CD4-positive, alpha-beta T cell treated with Interleukin-2 at 100 ng/mL for 4 hours (primary cell): Measurements from ENCODE around the gene ABCD3.
A peak's percentile ranks its signal among the peaks of the same experiment; 100 is the strongest.

Experiments
- DNase-seq: peaks from one replicate; pipeline ENCODE4 v3.0.0-alpha.2; 2020; ENCODE audit warnings: low spot score

The ABCD3 gene

DNA sequence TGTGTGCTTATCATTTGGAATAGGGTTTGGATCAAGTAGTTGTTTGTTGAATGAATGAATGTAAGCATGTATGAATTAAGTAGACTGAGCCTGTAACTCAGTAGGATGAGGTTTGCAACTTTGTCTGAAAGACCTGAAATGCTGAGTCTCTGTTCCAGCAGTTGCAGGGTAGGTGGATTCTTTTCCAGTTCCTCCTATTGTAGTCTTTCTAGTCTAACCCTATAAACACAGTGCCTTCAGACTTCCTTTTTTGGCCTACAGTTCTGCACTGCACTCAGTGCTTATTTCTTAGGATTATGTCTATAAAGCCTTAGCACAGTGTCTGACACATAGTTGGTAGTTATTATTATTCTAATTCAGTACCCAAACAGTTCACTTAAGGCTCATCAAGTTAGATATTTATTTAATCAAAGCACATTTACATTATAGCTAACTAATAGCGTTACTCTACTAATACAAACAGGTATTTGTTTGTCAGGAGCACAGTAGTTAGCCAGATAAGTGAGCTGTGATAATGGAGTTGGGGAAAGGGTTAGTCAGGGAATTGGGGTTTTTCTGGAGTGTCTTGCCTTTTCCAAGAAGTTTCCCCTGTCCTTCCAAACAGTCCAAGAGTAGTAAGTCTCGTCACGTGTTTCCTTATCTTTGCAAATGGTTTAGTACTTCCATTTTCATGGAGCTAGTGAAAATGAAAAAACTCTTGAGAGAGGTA is 45.0 kb downstream of the ABCD3 start:
- DNase-seq: no peak

- DNase-seq: peak; percentile 36
Observed at GRCh38 chr1:94463765-94464330, 45.7 kb downstream of the ABCD3 start.

- DNase-seq: no peak
Observed at GRCh38 chr1:94468708-94469107, 50.5 kb downstream of the ABCD3 start.

DNA sequence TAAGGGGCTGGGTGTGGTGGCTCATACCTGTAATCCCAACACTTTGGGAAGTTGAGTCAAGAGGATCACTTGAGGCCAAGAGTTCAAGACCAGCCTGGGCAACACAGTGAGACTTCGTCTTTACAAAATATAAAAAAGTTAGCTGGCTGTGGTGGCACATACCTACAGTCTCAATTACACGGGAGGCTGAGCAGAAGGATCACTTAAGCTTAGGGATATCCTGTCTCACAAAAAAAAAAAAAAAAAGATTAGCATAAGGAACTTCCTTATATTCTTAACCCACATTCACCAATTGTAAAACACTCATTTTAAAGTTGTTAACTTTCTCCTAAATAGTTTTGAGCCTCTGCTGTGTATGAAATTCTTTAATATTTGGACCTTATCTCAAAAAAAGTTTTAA is 53.1 kb downstream of the ABCD3 start:
- no peak for DNase-seq

GRCh38 chr1:94475232-94475631 is 57.0 kb downstream of the ABCD3 start:
- no peak for DNase-seq

GRCh38 chr1:94479682-94480081 is 61.5 kb downstream of the ABCD3 start:
- DNase-seq: no peak

- DNase-seq: peak; percentile 60
Observed at GRCh38 chr1:94481473-94481933, 63.3 kb downstream of the ABCD3 start.

DNA sequence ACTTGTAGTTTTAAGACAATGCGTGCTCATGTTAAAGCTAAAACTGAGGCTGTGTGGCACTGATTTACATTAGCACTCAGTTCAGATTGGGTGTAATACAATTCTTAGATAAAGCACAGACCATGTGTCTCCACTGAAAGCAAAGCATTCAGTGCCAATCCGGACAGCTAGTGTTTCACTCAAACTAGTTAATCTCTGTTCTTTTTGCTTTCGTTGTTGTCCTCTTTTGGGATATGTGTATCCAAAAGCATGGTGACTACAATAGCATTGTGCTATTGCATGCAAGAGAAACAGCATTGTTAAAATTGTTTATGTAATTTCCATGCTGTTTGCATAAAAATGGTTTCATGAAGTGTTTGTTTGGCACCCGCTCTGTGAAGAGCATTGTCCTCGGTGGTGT is 68.8 kb downstream of the ABCD3 start:
- no peak for DNase-seq

DNA sequence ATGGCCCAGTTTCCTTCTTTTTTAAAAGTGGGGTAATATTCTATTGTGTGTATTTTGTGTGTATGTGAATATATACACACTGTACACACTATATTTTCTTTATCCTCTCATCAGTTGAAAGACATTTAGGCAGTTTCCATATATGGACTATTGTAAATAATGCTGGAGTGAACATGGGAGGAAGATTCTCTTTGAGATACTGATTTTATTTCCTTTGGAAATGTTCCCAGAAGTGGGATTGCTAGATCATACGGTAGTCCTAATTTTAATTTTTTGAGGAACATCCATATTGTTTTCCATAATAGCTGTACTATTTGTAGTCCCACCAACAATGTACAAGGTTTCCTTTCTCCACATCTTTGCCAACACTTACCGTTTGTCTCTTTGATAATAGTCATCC is 72.4 kb downstream of the ABCD3 start:
- DNase-seq: no peak

- DNase-seq: no peak
Observed at GRCh38 chr1:94496076-94496755, 78.0 kb downstream of the ABCD3 start.

DNA sequence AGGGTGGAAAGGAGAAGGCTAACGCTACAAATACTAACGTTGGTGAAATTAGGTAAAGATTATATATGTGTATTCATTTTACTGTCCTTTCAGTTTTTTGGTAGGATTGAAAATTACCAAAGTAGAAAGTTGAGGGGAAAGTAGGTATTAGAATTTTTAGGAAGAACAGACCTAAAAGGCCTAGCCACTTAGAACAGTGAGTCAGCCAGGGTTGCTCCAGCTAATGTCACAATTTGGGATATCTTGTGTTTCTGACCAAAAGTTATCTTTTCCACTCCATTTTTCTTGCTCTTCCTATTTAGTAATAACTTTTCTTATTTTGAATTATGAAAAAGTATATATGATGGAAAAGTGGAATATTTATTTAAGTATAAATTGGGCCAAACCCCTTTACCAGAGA is 83.2 kb downstream of the ABCD3 start:
- DNase-seq: no peak

- no peak for DNase-seq
Observed at GRCh38 chr1:94501935-94502334, 83.7 kb downstream of the ABCD3 start.

DNA sequence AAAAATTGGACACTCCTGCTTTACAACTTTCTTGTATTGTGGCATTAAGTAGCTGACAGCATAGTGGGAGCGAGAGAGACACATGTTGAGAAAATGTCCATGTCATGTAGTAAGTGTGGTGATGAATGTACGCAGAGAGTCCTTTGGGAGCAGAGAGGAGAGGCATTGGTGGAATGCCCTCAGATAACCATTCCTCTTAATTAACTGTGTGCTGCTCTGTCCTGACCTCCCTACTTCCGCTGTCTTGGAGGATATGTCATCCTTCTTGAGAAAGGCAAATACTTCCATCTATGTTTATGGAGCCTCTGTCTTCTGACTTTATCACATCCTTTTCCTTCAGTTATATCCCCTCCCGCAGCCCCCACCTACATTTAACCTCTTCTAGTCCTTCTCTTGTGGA is 85.0 kb downstream of the ABCD3 start:
- DNase-seq: no peak

GRCh38 chr1:94504601-94505000 is 86.4 kb downstream of the ABCD3 start:
- DNase-seq: no peak

GRCh38 chr1:94512816-94513215 is 94.6 kb downstream of the ABCD3 start:
- no peak for DNase-seq

DNA sequence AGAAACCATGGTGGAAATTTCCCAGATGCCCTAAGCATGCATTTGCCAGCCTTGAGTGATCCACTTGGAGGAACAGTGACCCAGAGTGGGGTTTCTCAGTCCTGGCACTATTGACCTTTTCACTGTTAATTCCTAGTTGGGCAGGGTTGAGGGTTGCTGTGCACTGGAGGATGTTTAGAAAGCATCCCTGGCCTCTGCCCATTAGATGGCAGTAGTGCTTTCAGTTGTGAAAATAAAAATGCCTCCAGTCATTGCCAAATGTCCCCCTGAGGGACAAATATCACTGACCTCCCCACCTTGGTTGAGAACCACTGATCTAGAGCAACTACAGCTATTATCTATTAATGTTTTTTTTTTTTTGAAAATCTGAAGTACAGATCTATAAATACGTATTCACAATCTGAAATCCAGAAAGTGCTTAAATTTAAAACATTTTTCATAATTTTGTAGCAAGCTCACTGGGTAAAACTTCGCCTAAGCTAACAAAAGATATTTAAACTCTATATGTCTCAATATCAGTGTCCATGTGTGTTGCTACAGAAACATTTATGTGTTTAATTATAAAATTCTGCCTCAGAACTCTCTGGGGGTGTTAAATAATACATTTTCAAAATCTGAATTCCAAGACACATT is 96.0 kb downstream of the ABCD3 start:
- DNase-seq: peak; percentile 7

DNA sequence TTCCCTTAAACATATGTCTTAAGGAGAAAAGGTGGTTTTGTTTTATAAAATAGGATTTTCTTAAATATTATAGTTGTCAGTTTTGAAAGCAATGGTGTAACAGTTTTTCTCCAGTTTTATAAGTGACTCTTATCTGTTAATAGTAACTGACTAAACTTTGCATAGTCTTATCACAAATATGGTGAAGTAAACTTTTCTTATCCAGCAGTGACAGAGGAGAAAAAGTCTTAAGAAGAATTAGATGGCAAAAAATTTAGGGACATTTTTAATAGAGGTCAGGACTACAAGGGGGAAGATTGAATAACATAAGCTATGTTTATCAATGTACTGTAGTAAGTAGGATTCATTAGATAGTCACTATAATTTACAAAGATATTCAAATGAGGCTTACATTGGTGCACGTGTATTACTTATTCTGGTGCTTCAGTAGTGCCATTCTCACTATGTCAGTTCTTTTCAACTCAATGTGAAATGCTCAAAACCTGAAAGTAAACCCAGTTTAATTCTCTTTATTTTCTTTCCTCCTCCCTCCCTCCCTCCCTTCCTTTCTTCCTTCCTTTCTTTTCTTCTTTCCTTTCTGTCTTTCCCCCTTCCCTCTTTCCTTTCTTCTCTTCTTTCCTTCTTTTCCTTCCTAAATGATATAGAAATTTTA is 97.2 kb downstream of the ABCD3 start:
- DNase-seq: no peak

- no peak for DNase-seq
Observed at GRCh38 chr1:94519351-94519750, 101.2 kb downstream of the ABCD3 start.

- no peak for DNase-seq
Observed at GRCh38 chr1:94522304-94522703, 104.1 kb downstream of the ABCD3 start.

GRCh38 chr1:94524531-94524930 is 106.3 kb downstream of the ABCD3 start:
- DNase-seq: no peak

DNA sequence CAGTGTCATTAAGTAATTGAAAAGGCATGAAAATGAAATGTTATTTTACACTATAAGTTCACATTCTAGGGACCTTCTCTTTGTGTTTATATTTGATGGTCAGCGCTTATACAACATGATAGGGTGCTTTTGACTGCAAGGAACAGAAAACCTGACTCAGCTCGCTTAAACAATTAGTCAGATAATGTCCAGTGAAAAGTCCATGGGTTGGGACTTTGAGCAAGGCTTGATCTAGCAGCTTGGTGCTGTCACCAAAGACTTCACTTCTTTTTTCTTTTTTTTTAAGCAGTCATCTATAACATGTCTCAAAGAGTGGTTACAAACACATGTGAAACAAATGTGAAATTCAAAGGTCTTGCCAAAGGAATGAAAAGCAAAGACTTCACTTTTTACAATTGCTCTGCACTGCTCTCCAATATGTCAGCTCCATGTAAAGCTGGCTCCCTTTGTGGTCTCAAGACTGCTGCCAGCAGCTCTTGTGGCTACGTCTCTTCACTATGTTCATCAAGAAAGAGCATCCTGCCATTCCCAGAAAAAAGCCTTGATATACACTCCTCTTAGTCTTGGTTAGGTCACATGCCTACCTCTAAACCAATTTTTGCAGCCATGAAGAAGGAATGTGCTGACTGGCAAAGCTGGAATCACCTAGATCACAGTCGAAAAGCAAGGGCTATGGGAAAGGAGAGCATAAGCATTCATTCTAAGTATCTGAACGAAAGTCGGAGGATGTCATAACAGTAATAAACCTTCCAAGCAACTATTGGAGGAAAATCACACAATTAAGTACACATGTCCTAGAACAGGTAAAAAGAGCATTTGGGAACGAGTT is 108.2 kb downstream of the ABCD3 start:
- no peak for DNase-seq
